Stimulated activated CD4-positive, alpha-beta T cell treated with anti-CD3 and anti-CD28 coated beads, Interleukin-2, amount 100 ng/mL, for 4 hours (primary cell): ENCODE results near the gene ZNF532.

Experiments
- DNase-seq: peaks from one replicate; pipeline ENCODE4 v3.0.0-alpha.2; 2020; ENCODE audit warnings: low read depth

ZNF532 gene

DNA sequence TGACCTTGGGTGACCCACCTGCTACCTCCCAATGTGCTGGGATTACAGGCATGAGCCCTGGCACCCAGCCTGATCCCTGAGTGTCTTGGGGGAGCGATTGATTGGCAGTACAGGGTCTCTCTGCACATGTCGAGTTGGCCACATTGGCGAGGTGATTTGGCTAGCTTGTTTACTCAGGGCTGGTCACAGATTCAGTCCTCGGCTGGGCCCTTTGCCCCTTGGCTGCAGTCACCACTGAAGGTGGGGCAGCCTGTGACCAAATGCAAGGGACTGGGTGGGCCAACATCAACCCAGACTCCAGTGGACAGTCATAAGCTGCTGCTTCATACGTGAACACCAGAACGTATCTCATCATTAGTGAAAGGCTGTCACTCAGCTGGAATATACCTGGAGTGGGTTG lies 114.9 kb downstream of the ZNF532 start:
- no peak for DNase-seq

DNA sequence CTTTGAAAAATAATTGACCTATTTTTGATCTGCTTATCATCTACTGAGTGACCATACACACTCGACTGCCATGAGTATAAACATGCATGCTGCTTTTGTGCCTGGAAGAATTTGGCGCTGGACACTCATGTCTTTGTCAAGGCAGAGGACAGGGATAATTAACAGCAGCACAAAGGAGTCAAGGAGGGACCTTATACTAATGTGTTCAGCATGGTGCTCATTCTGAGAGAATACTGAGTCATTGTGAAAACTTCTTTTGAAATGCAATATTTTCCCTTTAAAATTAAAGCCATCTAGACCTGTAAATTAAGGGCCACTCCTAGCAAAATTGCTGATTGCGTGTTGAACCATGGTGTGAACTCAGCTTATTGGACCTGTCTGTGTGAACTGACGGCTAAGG lies 116.3 kb downstream of the ZNF532 start:
- DNase-seq, result no peak

DNA sequence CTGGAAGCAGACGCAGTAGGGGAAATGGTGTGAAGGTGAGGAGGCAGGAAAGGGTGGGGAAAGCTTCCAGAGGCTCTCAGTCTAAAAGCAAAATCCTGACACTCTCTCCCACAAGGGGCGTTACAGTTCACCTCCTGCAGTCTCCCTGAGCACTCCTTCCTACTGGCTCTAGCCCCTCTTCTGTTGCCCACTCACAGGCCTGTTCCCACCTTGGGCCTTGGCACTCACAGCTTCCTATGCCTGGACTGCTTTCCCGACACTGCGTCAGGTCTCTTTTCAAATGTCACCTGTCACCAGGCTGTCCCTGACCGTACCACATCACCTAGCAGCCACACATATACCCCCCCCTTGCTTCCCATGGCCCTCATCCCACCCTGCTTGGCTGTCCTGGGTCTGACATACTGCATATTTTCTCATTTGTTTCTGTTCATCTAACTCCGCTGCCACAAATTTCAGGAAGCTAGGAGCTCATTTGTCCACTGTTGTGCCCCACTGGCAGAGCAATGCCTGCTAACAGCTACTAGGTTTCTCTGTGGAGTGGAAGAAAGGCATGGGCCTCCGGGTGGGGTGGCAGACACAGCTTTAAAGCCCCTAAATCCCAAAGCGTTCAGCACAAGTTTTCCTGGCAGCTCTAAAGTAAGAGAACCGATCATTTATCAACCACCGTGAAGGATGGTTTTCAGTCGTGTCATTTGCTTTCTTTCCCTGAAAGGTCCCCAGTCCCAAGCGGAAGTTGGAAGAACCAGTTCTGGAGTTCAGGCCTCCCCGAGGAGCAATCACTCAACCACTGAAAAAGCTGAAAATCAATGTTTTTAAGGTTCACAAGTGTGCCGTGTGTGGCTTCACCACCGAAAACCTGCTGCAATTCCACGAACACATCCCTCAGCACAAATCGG lies 118.8 kb downstream of the ZNF532 start:
- DNase-seq, result no peak

DNA sequence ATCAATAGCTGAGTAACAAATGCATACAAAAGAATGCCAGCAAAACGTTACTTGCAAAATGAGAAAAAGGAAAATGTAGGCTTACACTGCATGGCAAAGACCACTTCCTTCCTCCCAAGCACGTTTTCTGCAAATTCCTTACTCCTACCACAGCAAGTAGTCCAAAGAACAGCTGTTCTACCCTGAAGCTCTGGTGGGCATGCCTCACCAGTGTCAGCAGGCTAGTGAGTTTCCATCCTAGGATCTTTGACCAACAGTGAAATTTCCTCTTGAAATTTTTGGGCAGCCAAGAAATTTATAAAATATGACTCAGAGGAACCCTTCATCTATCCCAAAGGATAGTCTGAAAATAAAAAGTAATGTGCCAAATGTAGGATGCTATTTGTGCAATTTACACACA lies 123.9 kb downstream of the ZNF532 start:
- DNase-seq, result no peak

DNA sequence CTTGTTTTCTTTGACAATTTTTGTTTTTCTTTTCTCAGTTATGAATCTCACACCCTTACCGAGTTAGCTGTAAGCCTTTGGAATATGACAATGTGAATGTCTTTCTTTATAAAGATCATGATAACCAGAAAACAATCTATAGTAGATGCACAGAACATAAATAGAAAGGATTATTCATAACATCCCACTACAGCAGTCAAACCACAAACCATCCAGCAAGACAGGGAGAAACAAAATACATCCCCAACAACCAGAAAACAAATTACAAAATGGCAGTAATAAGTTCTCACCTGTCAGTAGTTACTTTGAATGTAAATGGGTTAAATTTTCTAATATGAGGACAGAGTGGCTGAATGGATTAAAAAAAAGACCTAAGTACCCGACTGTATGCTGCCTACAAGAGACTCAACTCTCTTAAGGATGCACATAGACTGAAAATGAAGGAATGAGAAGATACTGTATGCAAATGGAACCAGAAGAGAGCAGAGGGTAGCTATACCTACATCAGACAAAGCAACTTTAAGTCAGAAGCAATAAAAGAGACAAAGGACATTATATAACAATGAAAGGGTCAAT lies 124.6 kb downstream of the ZNF532 start:
- DNase-seq, result no peak

DNA sequence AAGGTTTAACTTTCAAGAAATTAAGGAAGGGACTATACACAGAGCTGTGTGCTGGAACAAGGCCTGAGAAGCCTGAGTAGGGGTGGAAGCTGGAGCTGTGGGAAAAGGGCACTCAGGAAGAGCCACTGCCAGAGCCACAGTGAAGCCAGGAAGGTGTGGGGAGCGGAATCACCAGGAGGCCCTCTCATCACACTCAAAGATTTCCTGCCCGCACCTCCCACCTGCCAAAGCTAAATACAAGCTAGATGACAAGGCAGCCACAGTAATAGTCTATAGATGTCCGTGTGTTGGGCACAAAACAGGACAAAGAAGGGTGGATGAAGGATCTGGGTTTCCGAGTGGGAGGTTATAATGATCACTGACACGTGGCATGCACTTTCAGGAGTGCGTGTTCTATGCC lies 126.0 kb downstream of the ZNF532 start:
- DNase-seq, result no peak

DNA sequence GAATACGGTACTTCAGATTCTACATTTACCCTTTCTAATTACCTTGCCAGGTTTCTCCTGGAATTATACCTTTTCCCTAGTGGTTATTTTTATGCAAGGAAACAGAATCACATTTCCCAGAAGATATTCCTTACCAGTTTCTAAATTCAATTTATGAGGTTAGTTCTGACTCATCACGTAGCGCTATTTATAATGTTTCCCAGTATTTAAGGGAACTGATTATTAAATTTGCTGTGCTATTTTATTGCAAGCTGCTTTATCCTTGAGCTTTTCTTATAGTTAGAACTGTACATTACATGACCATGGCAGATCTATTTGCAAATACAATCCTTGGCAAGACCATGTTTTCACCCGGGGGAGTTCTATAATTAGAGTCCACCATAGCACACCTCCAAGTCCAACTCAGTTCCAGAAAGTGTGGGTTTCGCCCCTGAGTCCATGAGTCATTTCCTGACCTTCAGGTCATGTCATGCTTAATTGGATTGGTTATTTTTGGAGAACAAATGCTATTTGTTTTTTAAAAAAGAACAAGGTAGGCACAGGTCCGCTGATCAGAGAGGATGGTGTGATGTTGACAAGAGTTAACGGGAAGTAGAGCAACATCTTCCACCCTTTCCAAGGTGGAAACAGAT lies 126.6 kb downstream of the ZNF532 start:
- DNase-seq, result no peak

DNA sequence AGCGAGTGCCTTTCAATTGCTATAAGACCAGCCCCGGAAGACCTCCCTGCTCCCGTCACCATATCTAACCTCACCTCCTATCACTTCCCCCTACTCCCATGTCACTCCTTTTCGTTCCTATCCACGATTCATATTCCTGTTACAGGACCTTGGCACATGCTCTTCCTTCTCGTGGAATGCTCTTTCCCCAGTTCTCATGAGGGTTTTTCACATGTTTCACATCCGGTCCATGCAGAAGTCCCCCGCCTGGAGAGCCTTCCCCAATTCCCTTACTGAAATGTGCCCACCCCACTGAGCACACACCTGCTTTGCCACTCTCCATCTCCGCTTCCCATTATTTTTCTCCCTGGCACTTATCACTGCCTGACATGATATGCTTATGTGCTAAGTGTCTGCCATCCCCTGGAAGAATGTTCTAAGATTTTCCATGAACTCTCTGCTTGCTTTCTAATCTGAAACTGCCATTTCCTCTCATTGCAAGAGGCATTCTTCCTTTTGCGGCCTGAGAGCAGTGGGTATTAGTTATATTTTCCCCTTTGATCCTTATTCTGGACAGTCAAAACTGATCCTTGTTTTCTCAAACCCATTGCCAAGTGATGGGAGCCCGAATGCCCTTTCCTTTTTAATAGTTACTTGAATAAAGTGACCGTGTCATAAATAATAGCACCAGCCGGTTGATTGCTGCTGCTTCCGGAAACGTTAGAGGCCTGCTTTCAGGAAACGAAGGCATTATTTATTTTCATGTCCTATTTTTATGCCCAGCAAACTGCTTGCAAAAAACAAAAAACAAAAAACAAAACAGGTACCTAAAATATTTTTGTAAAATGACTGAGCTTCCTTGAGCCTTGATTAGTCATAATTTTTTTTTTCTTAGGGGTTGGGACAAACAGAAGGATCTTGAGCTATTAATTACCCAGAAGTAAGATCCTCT lies 127.9 kb downstream of the ZNF532 start:
- DNase-seq, result no peak

DNA sequence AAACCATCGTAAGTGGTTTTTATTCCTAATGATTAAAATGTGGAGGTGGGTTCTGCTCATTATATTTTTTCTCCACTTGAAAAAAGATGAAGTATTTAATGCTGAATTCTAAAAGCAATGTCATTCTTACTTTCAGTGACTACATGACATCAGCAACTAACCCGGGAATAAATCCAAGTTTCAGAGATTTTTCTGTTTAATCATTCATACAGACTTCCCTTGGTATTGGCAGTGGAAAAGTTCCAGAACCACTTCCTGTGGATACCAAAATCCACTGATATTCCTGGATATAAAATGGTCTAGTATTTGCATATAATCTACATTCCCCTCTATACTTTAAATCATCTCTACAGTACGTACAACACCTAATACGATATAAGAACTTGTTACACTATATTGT lies 128.6 kb downstream of the ZNF532 start:
- DNase-seq, result no peak

DNA sequence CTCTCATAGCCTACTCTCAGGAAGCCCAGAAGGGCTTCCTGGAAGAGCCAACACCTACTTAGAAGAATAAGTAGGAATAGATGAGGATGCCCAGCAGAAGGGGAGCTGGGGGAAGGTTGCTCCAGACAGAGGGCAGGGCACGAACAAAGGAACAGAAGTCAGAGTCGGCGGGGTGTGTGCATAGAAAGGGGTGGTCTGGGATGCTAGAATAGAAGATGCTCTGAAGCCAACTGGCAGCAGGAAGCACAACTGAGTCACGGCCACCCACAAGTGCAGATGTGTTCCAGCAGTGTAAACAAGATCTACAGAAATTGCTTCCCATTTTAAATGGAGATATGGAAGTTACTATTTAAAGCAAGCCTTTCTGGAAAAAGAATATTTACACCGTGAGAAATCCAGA lies 131.0 kb downstream of the ZNF532 start:
- no peak for DNase-seq

DNA sequence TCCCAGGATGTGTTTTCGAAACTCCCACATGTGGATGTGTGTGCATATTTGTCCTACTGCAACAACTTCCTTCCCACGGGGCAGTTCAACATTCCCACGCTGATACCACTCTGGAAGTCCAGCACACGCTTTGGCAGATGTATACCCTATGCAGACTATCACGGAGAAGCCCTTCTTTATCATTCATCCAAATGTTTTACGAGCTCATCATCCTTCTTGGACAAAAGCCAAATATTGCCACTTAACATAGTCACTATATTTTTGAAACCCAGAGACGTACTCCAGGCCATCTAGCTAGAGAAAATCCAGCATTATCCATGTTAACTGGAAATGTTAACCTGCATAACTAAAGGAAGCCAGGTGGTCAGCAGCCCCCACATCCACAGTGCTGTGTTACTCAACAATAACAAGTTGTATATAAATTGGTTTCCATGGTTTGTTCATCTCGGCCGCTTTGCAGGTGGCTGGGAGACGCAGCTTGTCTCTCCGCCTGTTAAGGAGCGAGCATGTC lies 131.5 kb downstream of the ZNF532 start:
- DNase-seq, result no peak

DNA sequence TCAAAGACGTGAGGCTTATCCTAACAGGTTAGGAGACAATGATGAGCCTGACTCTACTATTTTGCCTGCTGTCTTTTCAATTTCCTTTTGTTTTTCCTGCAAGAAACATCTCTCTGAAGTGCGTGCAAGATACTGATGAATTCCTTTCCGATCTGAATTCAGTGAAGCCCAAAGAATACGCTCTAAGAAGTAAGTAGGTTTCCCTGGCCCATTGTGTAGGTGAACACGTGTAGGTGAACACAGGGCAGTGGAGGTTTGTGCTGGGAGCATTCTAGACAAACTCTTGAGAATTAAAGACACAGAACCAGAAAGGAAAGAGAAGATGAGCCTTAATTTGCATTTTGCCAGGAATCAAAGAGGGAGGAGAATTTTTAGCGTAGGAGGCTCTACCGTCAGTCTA lies 132.0 kb downstream of the ZNF532 start:
- no peak for DNase-seq

DNA sequence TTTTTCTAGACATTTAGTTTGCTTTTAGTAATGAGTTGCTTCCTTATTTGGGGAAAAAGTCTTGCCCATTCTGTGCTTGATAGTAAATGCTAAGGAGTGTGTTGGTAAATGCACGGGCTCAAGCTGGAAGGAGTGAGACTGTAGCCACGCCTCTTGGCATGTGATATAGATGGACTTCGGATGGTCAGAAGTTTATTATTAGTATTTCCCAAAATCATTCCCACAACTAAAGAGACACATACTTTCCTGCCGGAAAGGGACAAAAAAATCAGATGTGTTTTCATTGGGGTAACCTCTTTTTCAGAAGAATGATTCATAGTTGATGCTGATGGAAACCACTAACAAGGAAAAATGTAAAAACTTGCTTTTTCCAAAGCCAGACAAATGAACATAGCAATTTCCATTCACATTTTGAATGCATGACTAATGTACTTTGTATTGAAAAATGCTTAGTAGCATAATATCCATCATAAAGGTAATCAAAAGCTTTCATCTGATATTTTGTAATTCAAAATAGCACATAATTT lies 133.2 kb downstream of the ZNF532 start:
- no peak for DNase-seq

DNA sequence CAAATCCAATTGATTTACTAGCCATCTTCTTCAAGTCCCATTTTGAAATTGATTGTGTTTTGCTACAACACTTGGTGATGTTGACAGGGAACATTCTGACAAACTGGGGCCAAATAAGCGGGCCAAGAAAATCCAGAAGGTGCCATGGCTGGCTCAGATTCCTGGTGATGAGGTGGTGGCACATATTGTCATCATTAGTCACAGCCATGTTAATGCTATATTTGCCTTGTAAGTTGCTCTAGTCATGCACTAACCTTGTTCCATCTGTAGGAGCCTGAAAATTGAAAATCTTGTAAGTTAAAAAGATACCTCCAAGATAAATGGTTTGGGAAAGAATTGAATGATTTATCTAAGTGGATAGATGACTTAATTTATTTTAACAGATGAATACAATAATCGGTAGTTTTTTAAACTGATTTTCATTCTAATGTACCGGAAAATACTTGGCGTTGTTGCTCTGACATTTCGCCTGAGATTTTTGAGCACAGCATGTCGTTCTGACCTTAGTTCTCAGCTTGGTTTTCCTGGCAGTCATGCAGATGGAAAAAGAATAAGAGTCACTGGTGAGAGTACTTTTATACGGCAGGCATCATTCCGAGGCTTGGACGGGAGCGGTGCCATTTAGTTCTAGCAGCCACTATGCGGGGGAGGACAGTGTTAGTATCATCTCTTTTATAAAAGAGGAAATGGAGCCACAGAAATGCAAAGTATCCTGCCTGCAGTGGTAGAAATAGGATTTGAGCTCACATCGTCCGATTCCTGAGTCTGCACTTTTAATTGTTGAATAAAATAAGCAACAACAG lies 133.9 kb downstream of the ZNF532 start:
- no peak for DNase-seq

DNA sequence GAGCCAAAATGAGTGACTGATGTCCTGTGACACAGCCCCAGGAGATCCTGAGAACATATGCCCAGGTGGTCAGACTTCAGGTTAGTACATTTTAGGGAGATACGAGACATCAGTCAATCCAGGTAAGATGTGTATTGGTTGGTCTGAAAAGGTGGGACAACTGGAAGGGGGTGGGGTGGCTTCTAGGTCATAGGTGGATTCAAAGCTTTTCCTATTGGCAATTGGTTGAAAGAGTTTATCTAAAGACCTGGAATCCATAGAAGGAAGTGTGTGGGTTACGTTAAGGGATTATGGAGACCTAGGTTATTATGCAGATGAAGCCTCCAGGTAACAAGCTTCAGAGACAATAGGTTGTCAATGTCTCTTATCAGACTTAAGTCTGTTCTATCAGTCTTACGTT lies 136.5 kb downstream of the ZNF532 start:
- no peak for DNase-seq

DNA sequence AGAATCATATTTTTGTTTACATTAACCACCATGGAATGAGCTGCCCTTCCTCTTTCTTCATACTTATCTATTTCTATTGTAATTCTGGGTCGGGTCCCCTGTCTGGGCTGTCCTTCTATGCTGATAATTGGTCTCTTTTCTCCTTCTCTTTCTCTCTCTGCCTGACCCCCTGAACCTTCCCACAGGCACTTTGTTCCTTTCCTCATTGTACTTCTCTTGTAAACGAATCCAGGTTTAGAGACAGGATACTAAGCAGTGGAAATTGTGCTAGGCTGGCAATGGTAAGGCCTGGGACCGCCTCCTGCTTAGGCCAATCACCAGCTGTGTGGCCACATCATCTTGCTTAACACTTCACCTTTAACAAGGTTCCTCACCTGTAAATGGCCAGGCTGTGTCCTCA lies 137.0 kb downstream of the ZNF532 start:
- DNase-seq, result no peak

DNA sequence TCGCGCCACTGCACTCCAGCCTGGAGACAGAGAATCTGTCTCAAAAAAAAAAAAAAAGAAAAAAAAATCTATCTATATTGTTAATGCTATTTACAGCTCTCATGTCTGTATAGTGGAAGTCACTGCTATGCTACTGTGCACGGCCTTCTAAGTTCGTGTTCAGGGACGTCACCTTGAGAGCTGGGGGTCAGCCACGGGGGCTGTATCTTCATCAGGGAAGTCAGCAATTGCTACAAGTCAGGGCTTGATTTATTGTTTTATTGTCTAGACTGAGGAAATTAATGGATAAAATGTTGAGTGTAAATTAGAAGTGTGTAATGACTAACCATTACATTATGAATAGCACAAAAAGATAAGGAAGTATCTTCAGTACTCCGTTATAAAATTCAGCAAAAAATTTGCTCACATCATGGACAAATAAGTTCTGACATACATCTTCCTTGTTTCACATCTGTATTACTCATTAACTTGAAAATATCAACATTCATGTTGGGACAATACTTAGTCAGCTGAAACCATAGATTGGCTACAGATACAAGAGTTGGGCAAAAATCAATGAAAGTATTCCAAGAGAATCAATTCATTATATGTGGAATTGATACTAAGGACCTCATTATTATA lies 138.4 kb downstream of the ZNF532 start:
- no peak for DNase-seq

DNA sequence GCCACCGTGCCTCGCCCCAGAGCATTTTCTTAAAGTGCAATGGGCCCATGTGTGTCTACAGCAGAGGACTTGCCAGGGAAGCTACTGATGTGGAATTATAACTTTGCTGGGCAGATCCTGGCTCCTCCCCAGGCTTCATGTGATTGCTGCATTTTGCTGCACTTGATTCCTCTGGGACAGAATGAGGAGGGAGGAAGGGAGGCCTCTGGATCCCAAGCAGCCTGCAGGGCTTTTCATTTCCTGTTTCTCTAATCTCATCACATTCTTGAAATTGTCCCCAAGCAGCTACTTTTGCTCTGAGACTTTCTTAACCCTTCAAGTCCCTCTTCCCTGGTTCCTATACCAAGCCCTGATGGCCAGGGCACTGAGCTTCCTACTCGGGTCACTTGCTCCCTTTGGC lies 140.6 kb downstream of the ZNF532 start:
- no peak for DNase-seq

DNA sequence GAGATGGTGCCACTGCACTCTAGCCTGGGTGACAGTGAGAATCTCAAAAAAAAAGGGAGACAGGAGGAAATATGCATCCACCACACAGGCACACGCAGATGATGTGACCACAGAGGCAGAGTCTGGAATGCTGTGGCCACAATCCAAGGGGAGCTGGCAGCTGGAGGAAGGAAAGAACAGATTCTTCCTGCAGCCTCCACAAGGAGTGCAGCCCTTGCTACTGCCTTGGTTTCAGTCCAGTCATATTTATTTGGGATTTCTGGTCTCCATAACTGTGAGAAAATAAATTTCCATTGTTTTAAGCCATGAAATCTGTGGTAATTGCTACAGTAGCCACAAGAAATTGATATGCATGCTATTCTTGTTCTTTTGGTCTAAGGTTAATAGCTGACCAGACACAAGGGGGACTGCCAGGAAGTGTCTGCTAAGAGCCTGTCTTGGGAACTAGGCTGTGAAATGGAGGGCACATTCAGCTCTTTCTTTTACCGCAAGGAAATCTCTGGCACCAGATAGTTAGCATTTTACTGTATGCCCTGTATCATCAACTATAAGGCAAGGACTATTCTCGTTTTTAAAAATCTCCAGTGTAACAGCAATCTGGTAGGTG lies 141.9 kb downstream of the ZNF532 start:
- no peak for DNase-seq
